ENCODE results near the gene TBC1D1. TPM values are rescaled to one million over a fixed set of nuclear protein-coding genes. Genes with fewer than 3 reads are reported as not detected.
A peak's percentile ranks its signal among the peaks of the same experiment; 100 is the strongest.

Gene TBC1D1
- total and polyA plus RNA-seq, 2 experiments from 2014 or later, result 53.9 to 151 TPM

DNA sequence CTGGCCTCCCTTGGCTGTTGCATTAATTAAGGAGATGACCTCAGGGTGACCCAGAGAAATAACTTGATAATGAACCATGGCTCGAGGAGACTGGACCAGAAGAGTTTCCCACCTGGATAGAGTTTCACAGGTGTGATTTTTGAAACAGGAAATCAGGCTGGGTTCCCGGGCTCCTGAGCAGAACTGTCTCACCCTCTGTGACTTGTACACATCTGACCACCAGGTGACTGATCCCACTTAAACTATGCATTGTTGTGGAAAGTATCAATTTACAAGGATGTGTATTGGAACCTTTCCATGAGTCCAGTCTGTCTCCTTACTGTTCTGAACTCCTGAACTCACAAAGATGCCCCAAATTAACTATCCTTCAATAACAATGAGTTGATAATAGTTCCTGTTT is 289.6 kb downstream of the TBC1D1 start:
- Mint-ChIP-seq H3K4me1 (peaks cover 3% of the 10 kb centered on the region), H3K4me3 (no peak overlapping the region), H3K27ac (no peak overlapping the region), H3K9me3 (peaks cover 48% of the 10 kb centered on the region), H3K27me3 (ENCODE audit: insufficient read depth, low read depth, poor library complexity) (peaks cover 2% of the 10 kb centered on the region), H3K36me3 (ENCODE audit: low read depth) (peaks cover 44% of the 10 kb centered on the region)
- Histone ChIP-seq H3K36me3 (ENCODE audit: insufficient read depth) (0 out of 2 replicates have a peak, but pooled peaks cover 4% of the 10 kb centered on the region), H3K27ac (ENCODE audit: low read depth) (no peak overlapping the region), H3K4me1 (ENCODE audit: insufficient read depth) (no peaks in the 10 kb centered on the region), H3K79me2 (replicated peaks; ENCODE audit: insufficient read depth) (no peaks in the 10 kb centered on the region), H2AFZ (no peak overlapping the region), H3K27me3 (ENCODE audit: insufficient read depth) (no peaks in the 10 kb centered on the region), H3K9me2 (ENCODE audit: insufficient read depth) (no peaks in the 10 kb centered on the region), H3K4me3 (no peak overlapping the region), H3K4me2 (no peak overlapping the region), H4K20me1 (replicated peaks; ENCODE audit: insufficient read depth) (no peaks in the 10 kb centered on the region), H3F3A (replicated peaks; ENCODE audit: low read depth) (no peaks in the 10 kb centered on the region)
- ATAC-seq, result no peak
- TF ChIP-seq, protein P1, sequence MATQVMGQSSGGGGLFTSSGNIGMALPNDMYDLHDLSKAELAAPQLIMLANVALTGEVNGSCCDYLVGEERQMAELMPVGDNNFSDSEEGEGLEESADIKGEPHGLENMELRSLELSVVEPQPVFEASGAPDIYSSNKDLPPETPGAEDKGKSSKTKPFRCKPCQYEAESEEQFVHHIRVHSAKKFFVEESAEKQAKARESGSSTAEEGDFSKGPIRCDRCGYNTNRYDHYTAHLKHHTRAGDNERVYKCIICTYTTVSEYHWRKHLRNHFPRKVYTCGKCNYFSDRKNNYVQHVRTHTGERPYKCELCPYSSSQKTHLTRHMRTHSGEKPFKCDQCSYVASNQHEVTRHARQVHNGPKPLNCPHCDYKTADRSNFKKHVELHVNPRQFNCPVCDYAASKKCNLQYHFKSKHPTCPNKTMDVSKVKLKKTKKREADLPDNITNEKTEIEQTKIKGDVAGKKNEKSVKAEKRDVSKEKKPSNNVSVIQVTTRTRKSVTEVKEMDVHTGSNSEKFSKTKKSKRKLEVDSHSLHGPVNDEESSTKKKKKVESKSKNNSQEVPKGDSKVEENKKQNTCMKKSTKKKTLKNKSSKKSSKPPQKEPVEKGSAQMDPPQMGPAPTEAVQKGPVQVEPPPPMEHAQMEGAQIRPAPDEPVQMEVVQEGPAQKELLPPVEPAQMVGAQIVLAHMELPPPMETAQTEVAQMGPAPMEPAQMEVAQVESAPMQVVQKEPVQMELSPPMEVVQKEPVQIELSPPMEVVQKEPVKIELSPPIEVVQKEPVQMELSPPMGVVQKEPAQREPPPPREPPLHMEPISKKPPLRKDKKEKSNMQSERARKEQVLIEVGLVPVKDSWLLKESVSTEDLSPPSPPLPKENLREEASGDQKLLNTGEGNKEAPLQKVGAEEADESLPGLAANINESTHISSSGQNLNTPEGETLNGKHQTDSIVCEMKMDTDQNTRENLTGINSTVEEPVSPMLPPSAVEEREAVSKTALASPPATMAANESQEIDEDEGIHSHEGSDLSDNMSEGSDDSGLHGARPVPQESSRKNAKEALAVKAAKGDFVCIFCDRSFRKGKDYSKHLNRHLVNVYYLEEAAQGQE (IDR thresholded peaks at IDR 0.05; ENCODE audit: unreplicated experiment), result no peak
- TF ChIP-seq ZNF114 (CRISPR knock-in tag; IDR thresholded peaks at IDR 0.05), result no peak
- TF ChIP-seq, protein P2, sequence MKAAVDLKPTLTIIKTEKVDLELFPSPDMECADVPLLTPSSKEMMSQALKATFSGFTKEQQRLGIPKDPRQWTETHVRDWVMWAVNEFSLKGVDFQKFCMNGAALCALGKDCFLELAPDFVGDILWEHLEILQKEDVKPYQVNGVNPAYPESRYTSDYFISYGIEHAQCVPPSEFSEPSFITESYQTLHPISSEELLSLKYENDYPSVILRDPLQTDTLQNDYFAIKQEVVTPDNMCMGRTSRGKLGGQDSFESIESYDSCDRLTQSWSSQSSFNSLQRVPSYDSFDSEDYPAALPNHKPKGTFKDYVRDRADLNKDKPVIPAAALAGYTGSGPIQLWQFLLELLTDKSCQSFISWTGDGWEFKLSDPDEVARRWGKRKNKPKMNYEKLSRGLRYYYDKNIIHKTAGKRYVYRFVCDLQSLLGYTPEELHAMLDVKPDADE (IDR thresholded peaks at IDR 0.05), result no peak
- TF ChIP-seq CREB1 (CRISPR knock-in tag; IDR thresholded peaks at IDR 0.05; ENCODE audit: low read depth), result no peak
- no peak for TF ChIP-seq JUNB (IDR thresholded peaks at IDR 0.05; ENCODE audit: unreplicated experiment)
- TF ChIP-seq POLR2AphosphoS5 (IDR thresholded peaks at IDR 0.05; ENCODE audit: low read depth), result no peak
- TF ChIP-seq, protein P3, sequence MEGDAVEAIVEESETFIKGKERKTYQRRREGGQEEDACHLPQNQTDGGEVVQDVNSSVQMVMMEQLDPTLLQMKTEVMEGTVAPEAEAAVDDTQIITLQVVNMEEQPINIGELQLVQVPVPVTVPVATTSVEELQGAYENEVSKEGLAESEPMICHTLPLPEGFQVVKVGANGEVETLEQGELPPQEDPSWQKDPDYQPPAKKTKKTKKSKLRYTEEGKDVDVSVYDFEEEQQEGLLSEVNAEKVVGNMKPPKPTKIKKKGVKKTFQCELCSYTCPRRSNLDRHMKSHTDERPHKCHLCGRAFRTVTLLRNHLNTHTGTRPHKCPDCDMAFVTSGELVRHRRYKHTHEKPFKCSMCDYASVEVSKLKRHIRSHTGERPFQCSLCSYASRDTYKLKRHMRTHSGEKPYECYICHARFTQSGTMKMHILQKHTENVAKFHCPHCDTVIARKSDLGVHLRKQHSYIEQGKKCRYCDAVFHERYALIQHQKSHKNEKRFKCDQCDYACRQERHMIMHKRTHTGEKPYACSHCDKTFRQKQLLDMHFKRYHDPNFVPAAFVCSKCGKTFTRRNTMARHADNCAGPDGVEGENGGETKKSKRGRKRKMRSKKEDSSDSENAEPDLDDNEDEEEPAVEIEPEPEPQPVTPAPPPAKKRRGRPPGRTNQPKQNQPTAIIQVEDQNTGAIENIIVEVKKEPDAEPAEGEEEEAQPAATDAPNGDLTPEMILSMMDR (conservative IDR thresholded peaks at IDR 0.05; ENCODE audit: low read depth in 2 of 2), result no peak
- TF ChIP-seq EZH2 (IDR thresholded peaks at IDR 0.05; ENCODE audit: low read depth, unreplicated experiment), result no peak
- TF ChIP-seq NANOG (IDR thresholded peaks at IDR 0.05; ENCODE audit: borderline replicate concordance), result no peak
- no peak for TF ChIP-seq STAT1 (IDR thresholded peaks at IDR 0.05; ENCODE audit: unreplicated experiment)
- TF ChIP-seq, protein P4, sequence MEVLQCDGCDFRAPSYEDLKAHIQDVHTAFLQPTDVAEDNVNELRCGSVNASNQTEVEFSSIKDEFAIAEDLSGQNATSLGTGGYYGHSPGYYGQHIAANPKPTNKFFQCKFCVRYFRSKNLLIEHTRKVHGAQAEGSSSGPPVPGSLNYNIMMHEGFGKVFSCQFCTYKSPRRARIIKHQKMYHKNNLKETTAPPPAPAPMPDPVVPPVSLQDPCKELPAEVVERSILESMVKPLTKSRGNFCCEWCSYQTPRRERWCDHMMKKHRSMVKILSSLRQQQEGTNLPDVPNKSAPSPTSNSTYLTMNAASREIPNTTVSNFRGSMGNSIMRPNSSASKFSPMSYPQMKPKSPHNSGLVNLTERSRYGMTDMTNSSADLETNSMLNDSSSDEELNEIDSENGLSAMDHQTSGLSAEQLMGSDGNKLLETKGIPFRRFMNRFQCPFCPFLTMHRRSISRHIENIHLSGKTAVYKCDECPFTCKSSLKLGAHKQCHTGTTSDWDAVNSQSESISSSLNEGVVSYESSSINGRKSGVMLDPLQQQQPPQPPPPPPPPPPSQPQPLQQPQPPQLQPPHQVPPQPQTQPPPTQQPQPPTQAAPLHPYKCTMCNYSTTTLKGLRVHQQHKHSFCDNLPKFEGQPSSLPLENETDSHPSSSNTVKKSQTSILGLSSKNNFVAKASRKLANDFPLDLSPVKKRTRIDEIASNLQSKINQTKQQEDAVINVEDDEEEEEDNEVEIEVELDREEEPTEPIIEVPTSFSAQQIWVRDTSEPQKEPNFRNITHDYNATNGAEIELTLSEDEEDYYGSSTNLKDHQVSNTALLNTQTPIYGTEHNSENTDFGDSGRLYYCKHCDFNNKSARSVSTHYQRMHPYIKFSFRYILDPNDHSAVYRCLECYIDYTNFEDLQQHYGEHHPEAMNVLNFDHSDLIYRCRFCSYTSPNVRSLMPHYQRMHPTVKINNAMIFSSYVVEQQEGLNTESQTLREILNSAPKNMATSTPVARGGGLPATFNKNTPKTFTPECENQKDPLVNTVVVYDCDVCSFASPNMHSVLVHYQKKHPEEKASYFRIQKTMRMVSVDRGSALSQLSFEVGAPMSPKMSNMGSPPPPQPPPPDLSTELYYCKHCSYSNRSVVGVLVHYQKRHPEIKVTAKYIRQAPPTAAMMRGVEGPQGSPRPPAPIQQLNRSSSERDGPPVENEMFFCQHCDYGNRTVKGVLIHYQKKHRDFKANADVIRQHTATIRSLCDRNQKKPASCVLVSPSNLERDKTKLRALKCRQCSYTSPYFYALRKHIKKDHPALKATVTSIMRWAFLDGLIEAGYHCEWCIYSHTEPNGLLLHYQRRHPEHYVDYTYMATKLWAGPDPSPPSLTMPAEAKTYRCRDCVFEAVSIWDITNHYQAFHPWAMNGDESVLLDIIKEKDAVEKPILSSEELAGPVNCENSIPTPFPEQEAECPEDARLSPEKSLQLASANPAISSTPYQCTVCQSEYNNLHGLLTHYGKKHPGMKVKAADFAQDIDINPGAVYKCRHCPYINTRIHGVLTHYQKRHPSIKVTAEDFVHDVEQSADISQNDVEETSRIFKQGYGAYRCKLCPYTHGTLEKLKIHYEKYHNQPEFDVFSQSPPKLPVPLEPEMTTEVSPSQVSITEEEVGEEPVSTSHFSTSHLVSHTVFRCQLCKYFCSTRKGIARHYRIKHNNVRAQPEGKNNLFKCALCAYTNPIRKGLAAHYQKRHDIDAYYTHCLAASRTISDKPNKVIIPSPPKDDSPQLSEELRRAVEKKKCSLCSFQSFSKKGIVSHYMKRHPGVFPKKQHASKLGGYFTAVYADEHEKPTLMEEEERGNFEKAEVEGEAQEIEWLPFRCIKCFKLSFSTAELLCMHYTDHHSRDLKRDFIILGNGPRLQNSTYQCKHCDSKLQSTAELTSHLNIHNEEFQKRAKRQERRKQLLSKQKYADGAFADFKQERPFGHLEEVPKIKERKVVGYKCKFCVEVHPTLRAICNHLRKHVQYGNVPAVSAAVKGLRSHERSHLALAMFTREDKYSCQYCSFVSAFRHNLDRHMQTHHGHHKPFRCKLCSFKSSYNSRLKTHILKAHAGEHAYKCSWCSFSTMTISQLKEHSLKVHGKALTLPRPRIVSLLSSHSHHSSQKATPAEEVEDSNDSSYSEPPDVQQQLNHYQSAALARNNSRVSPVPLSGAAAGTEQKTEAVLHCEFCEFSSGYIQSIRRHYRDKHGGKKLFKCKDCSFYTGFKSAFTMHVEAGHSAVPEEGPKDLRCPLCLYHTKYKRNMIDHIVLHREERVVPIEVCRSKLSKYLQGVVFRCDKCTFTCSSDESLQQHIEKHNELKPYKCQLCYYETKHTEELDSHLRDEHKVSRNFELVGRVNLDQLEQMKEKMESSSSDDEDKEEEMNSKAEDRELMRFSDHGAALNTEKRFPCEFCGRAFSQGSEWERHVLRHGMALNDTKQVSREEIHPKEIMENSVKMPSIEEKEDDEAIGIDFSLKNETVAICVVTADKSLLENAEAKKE (CRISPR knock-in tag; IDR thresholded peaks at IDR 0.05), result no peak
- TF ChIP-seq EZH2phosphoT487 (IDR thresholded peaks at IDR 0.05; ENCODE audit: unreplicated experiment), result no peak
- no peak for TF ChIP-seq ZNF331 (CRISPR knock-in tag; IDR thresholded peaks at IDR 0.05; ENCODE audit: low read depth)
- DNase-seq (ENCODE audit: low spot score), result peak; percentile 35

Measured in GM23338 (cell line).